ENCODE results near the gene LGR6. TPM values are rescaled to one million over a fixed set of nuclear protein-coding genes. Genes with fewer than 3 reads are reported as not detected.
A peak's percentile ranks its signal among the peaks of the same experiment; 100 is the strongest.

Gene LGR6
- total RNA-seq, 6 experiments from 2014 or later: 0.17 to 2.0 (median 1.0) TPM

GRCh38 chr1:202157945-202158344 is 35.7 kb upstream of the LGR6 start:
- ATAC-seq (no peak), DNase-seq (no peak)
- intact Hi-C loops (cut with DNase I): no loop called here
- H3K9me3 ChIP-seq: no peaks in the 10 kb centered on the region
- TF ChIP-seq POLR2A (IDR thresholded peaks at IDR 0.05): no peak
- TF ChIP-seq, protein P1, sequence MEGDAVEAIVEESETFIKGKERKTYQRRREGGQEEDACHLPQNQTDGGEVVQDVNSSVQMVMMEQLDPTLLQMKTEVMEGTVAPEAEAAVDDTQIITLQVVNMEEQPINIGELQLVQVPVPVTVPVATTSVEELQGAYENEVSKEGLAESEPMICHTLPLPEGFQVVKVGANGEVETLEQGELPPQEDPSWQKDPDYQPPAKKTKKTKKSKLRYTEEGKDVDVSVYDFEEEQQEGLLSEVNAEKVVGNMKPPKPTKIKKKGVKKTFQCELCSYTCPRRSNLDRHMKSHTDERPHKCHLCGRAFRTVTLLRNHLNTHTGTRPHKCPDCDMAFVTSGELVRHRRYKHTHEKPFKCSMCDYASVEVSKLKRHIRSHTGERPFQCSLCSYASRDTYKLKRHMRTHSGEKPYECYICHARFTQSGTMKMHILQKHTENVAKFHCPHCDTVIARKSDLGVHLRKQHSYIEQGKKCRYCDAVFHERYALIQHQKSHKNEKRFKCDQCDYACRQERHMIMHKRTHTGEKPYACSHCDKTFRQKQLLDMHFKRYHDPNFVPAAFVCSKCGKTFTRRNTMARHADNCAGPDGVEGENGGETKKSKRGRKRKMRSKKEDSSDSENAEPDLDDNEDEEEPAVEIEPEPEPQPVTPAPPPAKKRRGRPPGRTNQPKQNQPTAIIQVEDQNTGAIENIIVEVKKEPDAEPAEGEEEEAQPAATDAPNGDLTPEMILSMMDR (IDR thresholded peaks at IDR 0.05): no peak
- WGBS (ENCODE audit: insufficient coverage, low coverage, low lambda C conversion rate, missing lambda C conversion rate): 69% methylated on average over 2 of the region's 10 CpGs
- no peak overlapping the region for H3K4me3 ChIP-seq
- no peaks in the 10 kb centered on the region for H3K36me3 ChIP-seq
- H3K27ac ChIP-seq: no peak overlapping the region
- peaks cover 0 to 9% (median 0%) of the 10 kb centered on the region in 4 donors for H3K4me1 ChIP-seq
- no peaks in the 10 kb centered on the region for H3K27me3 ChIP-seq

- Histone ChIP-seq H3K4me1 (peaks cover 0 to 12% (median 0%) of the 10 kb centered on the region in 4 donors), H3K27ac (peak overlapping the region in 1 of 3 donors; percentile 66), H3K4me3 (no peak overlapping the region), H3K9me3 (no peaks in the 10 kb centered on the region), H3K27me3 (no peaks in the 10 kb centered on the region), H3K36me3 (no peaks in the 10 kb centered on the region)
- ATAC-seq (no peak), DNase-seq (no peak)
- 100% methylated on average over 1 of the region's 10 CpGs for WGBS (ENCODE audit: insufficient coverage, low coverage, low lambda C conversion rate, missing lambda C conversion rate)
- intact Hi-C loops (cut with DNase I): no loop called here
- TF ChIP-seq POLR2A (IDR thresholded peaks at IDR 0.05): no peak
- TF ChIP-seq, protein P1 (IDR thresholded peaks at IDR 0.05): no peak
These were observed 34.6 kb upstream of the LGR6 start for GRCh38 chr1:202158810-202159533.

- ATAC-seq (peak in 2 of 4 donors; percentile 5 to 12), DNase-seq (no peak)
- intact Hi-C loops (cut with DNase I): no loop called here
- Histone ChIP-seq H3K4me1 (peaks cover 0 to 12% (median 0%) of the 10 kb centered on the region in 4 donors), H3K27ac (peak overlapping the region in 2 of 3 donors; percentile 49 to 66), H3K9me3 (no peaks in the 10 kb centered on the region), H3K27me3 (no peaks in the 10 kb centered on the region), H3K4me3 (peak overlapping the region in 1 of 3 donors; percentile 29), H3K36me3 (no peaks in the 10 kb centered on the region)
- 50% methylated on average over 14 of the region's 16 CpGs for WGBS (ENCODE audit: insufficient coverage, low coverage, low lambda C conversion rate, missing lambda C conversion rate)
- TF ChIP-seq, protein P1 (IDR thresholded peaks at IDR 0.05): no peak
- TF ChIP-seq POLR2A (IDR thresholded peaks at IDR 0.05): no peak
These were observed 33.8 kb upstream of the LGR6 start for GRCh38 chr1:202159534-202160371.

GRCh38 chr1:202160377-202160940 is 33.1 kb upstream of the LGR6 start, which contains the start of gene PTPN7:
PTPN7 (minus strand) TSS chr1:202160602; CDS start chr1:202159402, 1,200 bp downstream.
- TF ChIP-seq, protein P1 (IDR thresholded peaks at IDR 0.05): peak in 1 of 4 donors; percentile 11
- no peak for TF ChIP-seq POLR2A (IDR thresholded peaks at IDR 0.05)

More at GRCh38 chr1:202160377-202160940, 33.1 kb upstream of the LGR6 start, which contains the start of gene PTPN7:
- no peaks in the 10 kb centered on the region for H3K9me3 ChIP-seq
- ATAC-seq (peak; percentile 16 to 50 (median 40)), DNase-seq (peak in 1 of 3 donors; percentile 51)
- peak within 1 kb of the TSS in 2 of 3 donors; percentile 49 to 66 for H3K27ac ChIP-seq
- H3K4me3 ChIP-seq: peak within 1 kb of the TSS in 1 of 3 donors; percentile 29
- peaks cover 0 to 7% (median 0%) of the 10 kb centered on the region in 4 donors for H3K4me1 ChIP-seq
- 55% methylated on average over 10 of the region's 17 CpGs for WGBS (ENCODE audit: insufficient coverage, low coverage, low lambda C conversion rate, missing lambda C conversion rate)
- no peaks in the 10 kb centered on the region for H3K27me3 ChIP-seq
- intact Hi-C loops (cut with DNase I): no loop called here
- no peaks in the 10 kb centered on the region for H3K36me3 ChIP-seq

Data from right lobe of liver (tissue), 6 donors.